Transverse colon (tissue), 4 donors: ENCODE data around the gene RNPEPL1. TPM values are rescaled to one million over a fixed set of nuclear protein-coding genes. Genes with fewer than 3 reads are reported as not detected.

Experiments used
- DNase-seq: peaks from one replicate; pipeline ENCODE4 v3.0.0-alpha.2; 2019
- H3K27ac ChIP-seq, 4 donors: fragments of 200-600 bp; sonication (generic); 2 replicates each; pipeline ENCODE4 v1.5.1; 2016 to 2018; ENCODE audit warnings: inconsistent platforms in 4 of 4
- H3K27me3 ChIP-seq: fragments of 200-600 bp; sonication (generic); 2 replicates; pipeline ENCODE4 v1.5.1; 2017; ENCODE audit warnings: inconsistent platforms
- H3K36me3 ChIP-seq, 4 donors: fragments of 200-600 bp; sonication (generic); 2 replicates each; pipeline ENCODE4 v1.5.1; 2017 to 2019; ENCODE audit warnings: inconsistent platforms in 4 of 4
- H3K4me1 ChIP-seq, 4 donors: fragments of 200-600 bp; sonication (generic); 2 replicates each; pipeline ENCODE4 v1.5.1; 2017 to 2020; ENCODE audit warnings: inconsistent platforms in 4 of 4
- H3K4me3 ChIP-seq, 4 donors: fragments of 200-600 bp; sonication (generic); 1 replicate in 1 of 4; 2 replicates in 3 of 4; pipeline versions ENCODE4 v1.5.1 to v1.6.1; 2017 to 2019; ENCODE audit warnings: inconsistent platforms in 4 of 4
- H3K9me3 ChIP-seq, 2 donors: fragments of 200-600 bp; sonication (generic); 2 replicates each; pipeline ENCODE4 v1.5.1; 2017 to 2019; ENCODE audit warnings: inconsistent platforms in 2 of 2
- EP300 ChIP-seq: sonication (generic); formaldehyde crosslinking; IDR thresholded peaks from one replicate; pipeline ENCODE4 v1.6.1; 2017; ENCODE audit warnings: antibody characterized with exemption, low read depth
- POLR2A ChIP-seq: fragments of 450-650 bp; IDR thresholded peaks from one replicate; pipeline ENCODE4 v1.6.1; 2016; ENCODE audit warnings: antibody characterized with exemption, mild to moderate bottlenecking, moderate library complexity
- POLR2AphosphoS5 ChIP-seq, 3 donors: sonication (generic); formaldehyde crosslinking; IDR thresholded peaks; one replicate each; pipeline ENCODE4 v1.6.1; 2016; ENCODE audit warnings: antibody characterized with exemption in 3 of 3
- WGBS, 2 donors: methylation state at CpG; one replicate each; pipeline ENCODE4 v1.1.5; 2018; ENCODE audit warnings: low coverage in 1 of 2; 5-methylcytosine and 5-hydroxymethylcytosine counted together
- in situ Hi-C, 4 donors: fragments of 200-750 bp; cut with MboI; loops; one replicate each; pipeline versions ENCODE4 v1.15.0 to v1.15.1; 2017; ENCODE audit warnings: low sequenced_read_pairs in 3 of 4, low pct_ligation_motif_present in 1 of 4, low pct_unique_long_range_greater_than_20kb in 1 of 4
- intact Hi-C: fragments of 100-400 bp; cut with DNase I; formaldehyde crosslinking; loops from one replicate; pipeline ENCODE4 v1.15.1; 2023; ENCODE audit warnings: low total_unique reads
- total RNA-seq, 4 donors: library from RNA; depleted of rRNA; stranded (reverse); fragments of >200 nt; gene quantifications; one replicate each; pipeline ENCODE4 v1.1.0, GENCODE V29; 2016
- TF ChIP-seq, protein P1 (sequence below), 5 experiments: fragments of 200-600 bp in 3 of 5; fragments of 450-650 bp in 2 of 5; sonication (generic) in 3 of 5; IDR thresholded peaks; 1 replicate in 2 of 5; 2 replicates in 3 of 5; pipeline ENCODE4 v1.5.1; 2016 to 2017; ENCODE audit warnings: antibody characterized with exemption in 5 of 5, inconsistent platforms in 3 of 5, mild to moderate bottlenecking in 2 of 5, moderate library complexity in 1 of 5

RNPEPL1 gene
- total RNA-seq, 4 donors from 2014 or later = 118 to 208 (median 151) TPM

GRCh38 chr2:240539906-240540305, 28.4 kb upstream of the RNPEPL1 start:
- no peak for DNase-seq
- no peaks in the 10 kb centered on the region for H3K9me3 ChIP-seq
- intact Hi-C loops = no loop called here
- in situ Hi-C loops = no loop called here
- H3K4me1 ChIP-seq = no peaks in the 10 kb centered on the region
- no peak overlapping the region for H3K27ac ChIP-seq
- H3K27me3 ChIP-seq = no peaks in the 10 kb centered on the region
- H3K4me3 ChIP-seq = no peak overlapping the region
- peaks cover 0 to 9% (median 0%) of the 10 kb centered on the region in 4 donors for H3K36me3 ChIP-seq
- TF ChIP-seq POLR2A (no peak), EP300 (no peak), POLR2AphosphoS5 (IDR thresholded peaks at IDR 0.05) (no peak)
- TF ChIP-seq, protein P1, sequence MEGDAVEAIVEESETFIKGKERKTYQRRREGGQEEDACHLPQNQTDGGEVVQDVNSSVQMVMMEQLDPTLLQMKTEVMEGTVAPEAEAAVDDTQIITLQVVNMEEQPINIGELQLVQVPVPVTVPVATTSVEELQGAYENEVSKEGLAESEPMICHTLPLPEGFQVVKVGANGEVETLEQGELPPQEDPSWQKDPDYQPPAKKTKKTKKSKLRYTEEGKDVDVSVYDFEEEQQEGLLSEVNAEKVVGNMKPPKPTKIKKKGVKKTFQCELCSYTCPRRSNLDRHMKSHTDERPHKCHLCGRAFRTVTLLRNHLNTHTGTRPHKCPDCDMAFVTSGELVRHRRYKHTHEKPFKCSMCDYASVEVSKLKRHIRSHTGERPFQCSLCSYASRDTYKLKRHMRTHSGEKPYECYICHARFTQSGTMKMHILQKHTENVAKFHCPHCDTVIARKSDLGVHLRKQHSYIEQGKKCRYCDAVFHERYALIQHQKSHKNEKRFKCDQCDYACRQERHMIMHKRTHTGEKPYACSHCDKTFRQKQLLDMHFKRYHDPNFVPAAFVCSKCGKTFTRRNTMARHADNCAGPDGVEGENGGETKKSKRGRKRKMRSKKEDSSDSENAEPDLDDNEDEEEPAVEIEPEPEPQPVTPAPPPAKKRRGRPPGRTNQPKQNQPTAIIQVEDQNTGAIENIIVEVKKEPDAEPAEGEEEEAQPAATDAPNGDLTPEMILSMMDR (IDR thresholded peaks at IDR 0.05) = no peak

GRCh38 chr2:240551288-240551687, 17.0 kb upstream of the RNPEPL1 start:
- intact Hi-C loops = no loop called here
- Histone ChIP-seq H3K36me3 (peaks cover 0 to 9% (median 3%) of the 10 kb centered on the region in 4 donors), H3K27me3 (no peaks in the 10 kb centered on the region), H3K4me1 (no peaks in the 10 kb centered on the region), H3K4me3 (no peak overlapping the region), H3K9me3 (no peaks in the 10 kb centered on the region), H3K27ac (no peak overlapping the region)
- in situ Hi-C loops = no loop called here
- DNase-seq = no peak
- TF ChIP-seq EP300 (no peak), POLR2AphosphoS5 (IDR thresholded peaks at IDR 0.05) (no peak), POLR2A (no peak)
- TF ChIP-seq, protein P1 (IDR thresholded peaks at IDR 0.05) = no peak
- 79 to 93% methylated on average over 4 of the region's 4 CpGs for WGBS, 2 donors

DNA sequence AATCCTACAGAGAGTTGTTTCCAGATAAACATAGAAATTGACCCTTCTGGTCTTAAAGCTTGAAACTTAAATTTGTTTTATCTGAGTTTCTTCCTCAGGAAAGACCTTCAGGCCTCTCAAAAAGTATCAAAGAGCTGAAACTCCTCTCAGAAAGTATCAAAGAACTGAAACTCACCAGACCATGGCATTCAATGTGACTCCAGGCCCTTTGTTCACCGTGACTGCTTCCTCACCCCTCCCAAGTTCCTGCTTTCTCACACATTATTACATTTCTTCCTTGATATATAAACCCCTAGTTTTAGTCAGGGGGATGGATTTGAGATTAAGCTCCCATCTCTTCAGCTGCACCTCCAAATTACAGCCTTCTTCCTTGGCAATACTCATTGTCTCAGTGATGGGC, 16.5 kb upstream of the RNPEPL1 start:
- no peak overlapping the region for H3K4me3 ChIP-seq
- no peak for DNase-seq
- TF ChIP-seq, protein P1 (IDR thresholded peaks at IDR 0.05) = no peak
- TF ChIP-seq EP300 (no peak), POLR2A (no peak), POLR2AphosphoS5 (IDR thresholded peaks at IDR 0.05) (no peak)
- 47 to 65% methylated on average over 1 of the region's 1 CpG for WGBS, 2 donors
- H3K27ac ChIP-seq = no peak overlapping the region
- peaks cover 0 to 1% (median under 1%) of the 10 kb centered on the region in 4 donors for H3K4me1 ChIP-seq
- H3K27me3 ChIP-seq = no peaks in the 10 kb centered on the region
- intact Hi-C loops (no loop called here), in situ Hi-C loops (no loop called here)
- no peaks in the 10 kb centered on the region for H3K9me3 ChIP-seq
- H3K36me3 ChIP-seq = peaks cover 0 to 9% (median 3%) of the 10 kb centered on the region in 4 donors

DNA sequence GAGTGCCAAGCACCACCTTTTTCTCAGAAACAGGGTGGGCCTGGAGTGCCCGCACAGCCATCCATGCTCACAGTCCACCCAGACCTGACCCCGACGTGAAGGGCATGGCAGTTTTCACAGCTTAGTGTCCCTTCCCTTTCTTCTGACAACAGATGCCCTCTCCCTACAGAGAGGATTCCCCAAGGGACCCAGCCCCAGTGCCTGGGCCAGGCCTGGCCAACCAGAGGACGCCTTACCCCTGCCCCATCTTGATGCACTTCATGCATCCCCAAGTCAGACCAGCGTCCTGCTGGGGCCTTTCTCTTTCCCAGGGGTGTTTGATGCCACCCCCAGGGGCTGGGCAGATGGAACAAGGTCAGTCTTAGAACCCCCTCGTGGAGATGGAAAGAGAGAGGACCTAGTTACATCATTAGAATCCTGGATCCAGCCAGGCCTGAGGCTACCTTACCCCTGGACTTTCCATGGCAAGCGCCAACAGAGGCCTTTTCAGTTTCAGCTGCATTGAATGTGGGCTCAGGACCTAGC, 14.3 kb upstream of the RNPEPL1 start:
- peaks cover 0 to 9% (median 3%) of the 10 kb centered on the region in 4 donors for H3K36me3 ChIP-seq
- peaks cover 13 to 23% (median 16%) of the 10 kb centered on the region in 4 donors for H3K4me1 ChIP-seq
- 95% methylated on average over 7 of the region's 7 CpGs; no CpG with 5 or more reads in 1 of the 2 donors for WGBS, 2 donors
- no peaks in the 10 kb centered on the region for H3K9me3 ChIP-seq
- no peak overlapping the region for H3K27ac ChIP-seq
- no peak overlapping the region for H3K4me3 ChIP-seq
- intact Hi-C loops (no loop called here), in situ Hi-C loops (no loop called here)
- no peak for TF ChIP-seq POLR2AphosphoS5 (IDR thresholded peaks at IDR 0.05)
- no peak for TF ChIP-seq POLR2A
- TF ChIP-seq, protein P1 (IDR thresholded peaks at IDR 0.05) = no peak
- TF ChIP-seq EP300 = no peak
- H3K27me3 ChIP-seq = no peaks in the 10 kb centered on the region
- DNase-seq = no peak
